Fibroblast of lung (primary cell): ENCODE results near the gene CSF3R.

ENCODE experiments used
- EZH2 ChIP-seq: IDR thresholded peaks from 2 replicates; pipeline ENCODE4 v1.5.1; 2012; ENCODE audit warnings: low read length, control low read depth, mild to moderate bottlenecking; ENCODE audit errors: missing control alignments
- TF ChIP-seq, protein P1 (sequence below), 2 donors: IDR thresholded peaks in 1 of 2; conservative IDR thresholded peaks in 1 of 2; 1 replicate in 1 of 2; 2 replicates in 1 of 2; pipeline ENCODE4 v1.5.1; 2011 to 2012; ENCODE audit warnings: low read length in 2 of 2, control low read depth in 1 of 2, inconsistent platforms in 1 of 2, low read depth in 1 of 2, mild to moderate bottlenecking in 1 of 2

DNA sequence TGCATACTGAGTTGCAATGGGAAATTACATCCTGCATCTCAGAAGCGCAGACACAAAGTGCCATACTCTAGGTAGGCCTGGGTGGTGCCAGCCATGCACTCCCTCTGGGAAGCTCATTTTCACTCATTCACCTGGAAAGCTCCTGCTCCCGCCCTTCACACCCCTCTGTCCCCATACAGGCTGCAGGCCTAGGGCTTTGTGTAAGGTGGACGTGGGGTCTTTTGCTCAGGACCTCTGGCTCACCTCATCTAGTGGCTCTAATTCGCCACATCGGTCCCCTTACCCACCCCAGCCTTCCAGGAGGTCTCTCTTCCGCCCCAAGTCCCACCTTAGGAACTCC lies 19.3 kb downstream of the CSF3R start:
- TF ChIP-seq, protein P1, sequence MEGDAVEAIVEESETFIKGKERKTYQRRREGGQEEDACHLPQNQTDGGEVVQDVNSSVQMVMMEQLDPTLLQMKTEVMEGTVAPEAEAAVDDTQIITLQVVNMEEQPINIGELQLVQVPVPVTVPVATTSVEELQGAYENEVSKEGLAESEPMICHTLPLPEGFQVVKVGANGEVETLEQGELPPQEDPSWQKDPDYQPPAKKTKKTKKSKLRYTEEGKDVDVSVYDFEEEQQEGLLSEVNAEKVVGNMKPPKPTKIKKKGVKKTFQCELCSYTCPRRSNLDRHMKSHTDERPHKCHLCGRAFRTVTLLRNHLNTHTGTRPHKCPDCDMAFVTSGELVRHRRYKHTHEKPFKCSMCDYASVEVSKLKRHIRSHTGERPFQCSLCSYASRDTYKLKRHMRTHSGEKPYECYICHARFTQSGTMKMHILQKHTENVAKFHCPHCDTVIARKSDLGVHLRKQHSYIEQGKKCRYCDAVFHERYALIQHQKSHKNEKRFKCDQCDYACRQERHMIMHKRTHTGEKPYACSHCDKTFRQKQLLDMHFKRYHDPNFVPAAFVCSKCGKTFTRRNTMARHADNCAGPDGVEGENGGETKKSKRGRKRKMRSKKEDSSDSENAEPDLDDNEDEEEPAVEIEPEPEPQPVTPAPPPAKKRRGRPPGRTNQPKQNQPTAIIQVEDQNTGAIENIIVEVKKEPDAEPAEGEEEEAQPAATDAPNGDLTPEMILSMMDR (conservative IDR thresholded peaks at IDR 0.05 in 1 of 2, IDR thresholded peaks at IDR 0.05 in 1 of 2; ENCODE audit: low read depth in 1 of 2, low read length in 2 of 2): no peak
- no peak for TF ChIP-seq EZH2
